NCI-H446 (cell line): Measurements from ENCODE around the gene CYP2E1.
"Not testable (repeated sequence)": the region's sequence is repeated elsewhere in the genome, so short reads cannot be mapped to it uniquely, and the experiment has no call there.

Source experiments
- DNase-seq, 2 experiments: peaks; one replicate each; lab custom pipeline; 2025; lab: John Stamatoyannopoulos, UW

The CYP2E1 gene

GRCh38 chr10:133569801-133570200 is 42.6 kb downstream of the CYP2E1 start:
- DNase-seq: not testable (repeated sequence)

GRCh38 chr10:133572055-133572454 is 44.9 kb downstream of the CYP2E1 start:
- DNase-seq: not testable (repeated sequence)

- not testable (repeated sequence) for DNase-seq
Measured at GRCh38 chr10:133573460-133573859, 46.3 kb downstream of the CYP2E1 start.

- not testable (repeated sequence) for DNase-seq
Measured at GRCh38 chr10:133577037-133577436, 49.9 kb downstream of the CYP2E1 start.
